NK-92 treated with Interleukin-12 subunit alpha and Interleukin-12 subunit beta, amount 100 ng/mL, for 24 hours (cell line): ENCODE measurements around the gene CFAP97D1.

ENCODE experiments used
- DNase-seq: peaks from one replicate; lab custom pipeline; 2025; lab: John Stamatoyannopoulos, UW

CFAP97D1 gene

GRCh38 chr17:43827596-43827995 lies 47.4 kb downstream of the CFAP97D1 start:
- no peak for DNase-seq

GRCh38 chr17:43829738-43830137 lies 49.5 kb downstream of the CFAP97D1 start:
- DNase-seq = no peak

GRCh38 chr17:43830510-43831140 lies 50.4 kb downstream of the CFAP97D1 start:
- DNase-seq = no peak

GRCh38 chr17:43831633-43832032 lies 51.4 kb downstream of the CFAP97D1 start:
- no peak for DNase-seq

GRCh38 chr17:43832168-43832975 lies 52.1 kb downstream of the CFAP97D1 start:
- no peak for DNase-seq

GRCh38 chr17:43832976-43833829 lies 53.0 kb downstream of the CFAP97D1 start, which contains the start of gene MPP3:
Gene MPP3, minus strand, starts transcription at chr17:43833146. Its CDS starts 1,240 bp downstream, at chr17:43831906.
- DNase-seq = no peak

- no peak for DNase-seq
Measured at GRCh38 chr17:43834106-43834505, 53.9 kb downstream of the CFAP97D1 start.
